ENCODE data around the gene ATP1B3. TPM values are rescaled to one million over a fixed set of nuclear protein-coding genes. Genes with fewer than 3 reads are reported as not detected.

Gene ATP1B3
- total RNA-seq, 1 experiment from 2014 or later, result 250 TPM

DNA sequence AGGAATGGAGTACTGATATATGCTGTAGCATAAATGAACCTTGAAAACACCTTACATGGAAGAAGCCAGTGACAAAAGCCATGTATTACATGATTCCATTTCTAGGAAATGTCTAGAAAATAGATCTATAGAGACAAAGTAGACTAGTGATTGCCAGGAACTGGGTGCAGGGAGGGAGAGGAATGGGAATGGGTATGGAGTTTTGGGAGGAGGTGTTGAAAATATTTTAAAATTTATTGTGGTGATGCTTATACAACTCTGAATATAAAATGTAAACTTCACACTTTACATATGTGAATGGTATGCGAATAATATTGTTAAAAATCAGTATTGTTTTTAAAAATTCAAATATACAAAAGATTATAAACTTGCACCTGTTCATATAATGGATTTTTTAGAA is 22.5 kb downstream of the ATP1B3 start:
- Histone ChIP-seq H3K79me2 (ENCODE audit: insufficient read depth, low read length) (peaks cover 12% of the 10 kb centered on the region; the same call in 1 of the 2 replicates), H3K23me2 (ENCODE audit: insufficient read length, low read depth, low read length, poor library complexity, severe bottlenecking) (no peaks in the 10 kb centered on the region), H3K18ac (ENCODE audit: insufficient read length, low read depth, low read length) (no peak overlapping the region), H4K8ac (replicated peaks; ENCODE audit: insufficient read length, low read depth, low read length) (no peak overlapping the region), H3K9ac (ENCODE audit: extremely low read depth, insufficient read length, low read length) (no peak overlapping the region), H3K4ac (ENCODE audit: low read depth, low read length) (no peak overlapping the region), H3K14ac (ENCODE audit: insufficient read depth, low read length) (no peak overlapping the region), H2BK20ac (ENCODE audit: low read depth, low read length, poor library complexity, severe bottlenecking) (no peak overlapping the region), H2BK15ac (ENCODE audit: low read depth, low read length) (no peak overlapping the region), H3K56ac (ENCODE audit: insufficient read length, low read depth, low read length) (no peak overlapping the region), H3K4me2 (ENCODE audit: insufficient read depth, insufficient read length, low read length) (no peak overlapping the region), H3K4me1 (ENCODE audit: insufficient read depth, low read length) (no peaks in the 10 kb centered on the region), H3K27ac (ENCODE audit: insufficient read length, low read depth, low read length) (no peak overlapping the region), H4K5ac (ENCODE audit: insufficient read length, low read depth, low read length) (no peak overlapping the region), H2BK5ac (ENCODE audit: insufficient read length, low read length) (no peak overlapping the region), H3K23ac (ENCODE audit: insufficient read length, low read depth, low read length) (no peak overlapping the region), H3T11ph (ENCODE audit: low read length) (no peak overlapping the region), H2BK12ac (ENCODE audit: insufficient read length, low read depth, low read length) (no peak overlapping the region), H2AK5ac (ENCODE audit: insufficient read length, low read length) (no peak overlapping the region), H4K20me1 (ENCODE audit: control insufficient read depth, insufficient read depth, insufficient read length) (no peaks in the 10 kb centered on the region), H2BK120ac (ENCODE audit: low read depth, low read length, poor library complexity, severe bottlenecking) (no peak overlapping the region), H3K79me1 (ENCODE audit: insufficient read depth, low read depth, low read length, poor library complexity, severe bottlenecking) (peaks cover 14% of the 10 kb centered on the region), H2AFZ (ENCODE audit: low read length) (no peak overlapping the region), H4K91ac (ENCODE audit: insufficient read length, low read depth, low read length) (no peak overlapping the region), H3K27me3 (ENCODE audit: insufficient read depth, low read length) (no peaks in the 10 kb centered on the region), H3K9me3 (ENCODE audit: control insufficient read depth, low read depth, low read length) (peaks cover 9% of the 10 kb centered on the region)
- Mint-ChIP-seq H3K4me3 (no peak overlapping the region), H3K27ac (no peak overlapping the region), H3K27me3 (ENCODE audit: low read depth) (no peaks in the 10 kb centered on the region), H3K9me3 (peaks cover 37 to 41% of the 10 kb centered on the region in 2 experiments), H3K4me1 (no peaks in the 10 kb centered on the region), H3K36me3 (ENCODE audit: insufficient read depth in 1 of 3, low read depth in 3 of 3) (peaks cover 58 to 71% (median 62%) of the 10 kb centered on the region in 3 experiments)
- WGBS (ENCODE audit: extremely low coverage, insufficient read length, low lambda C conversion rate), result no CpG with 5 or more reads among the region's 1 CpG
- DNase-seq, result no peak
- TF ChIP-seq, protein P1, sequence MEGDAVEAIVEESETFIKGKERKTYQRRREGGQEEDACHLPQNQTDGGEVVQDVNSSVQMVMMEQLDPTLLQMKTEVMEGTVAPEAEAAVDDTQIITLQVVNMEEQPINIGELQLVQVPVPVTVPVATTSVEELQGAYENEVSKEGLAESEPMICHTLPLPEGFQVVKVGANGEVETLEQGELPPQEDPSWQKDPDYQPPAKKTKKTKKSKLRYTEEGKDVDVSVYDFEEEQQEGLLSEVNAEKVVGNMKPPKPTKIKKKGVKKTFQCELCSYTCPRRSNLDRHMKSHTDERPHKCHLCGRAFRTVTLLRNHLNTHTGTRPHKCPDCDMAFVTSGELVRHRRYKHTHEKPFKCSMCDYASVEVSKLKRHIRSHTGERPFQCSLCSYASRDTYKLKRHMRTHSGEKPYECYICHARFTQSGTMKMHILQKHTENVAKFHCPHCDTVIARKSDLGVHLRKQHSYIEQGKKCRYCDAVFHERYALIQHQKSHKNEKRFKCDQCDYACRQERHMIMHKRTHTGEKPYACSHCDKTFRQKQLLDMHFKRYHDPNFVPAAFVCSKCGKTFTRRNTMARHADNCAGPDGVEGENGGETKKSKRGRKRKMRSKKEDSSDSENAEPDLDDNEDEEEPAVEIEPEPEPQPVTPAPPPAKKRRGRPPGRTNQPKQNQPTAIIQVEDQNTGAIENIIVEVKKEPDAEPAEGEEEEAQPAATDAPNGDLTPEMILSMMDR (conservative IDR thresholded peaks at IDR 0.05), result no peak

All from H9 (cell line).